Tibial nerve (tissue), 4 donors: Measurements from ENCODE around the gene TOP1. TPM values are rescaled to one million over a fixed set of nuclear protein-coding genes. Genes with fewer than 3 reads are reported as not detected.

ENCODE experiments used
- DNase-seq, 2 donors: peaks; one replicate each; pipeline ENCODE4 v3.0.0-alpha.2; 2019; ENCODE audit warnings: low spot score in 2 of 2
- H3K27ac ChIP-seq, 4 donors: fragments of 200-600 bp; sonication (generic) in 3 of 4; one replicate each; pipeline ENCODE4 v1.5.1; 2017 to 2019; ENCODE audit warnings: mild to moderate bottlenecking in 1 of 4
- H3K27me3 ChIP-seq, 2 donors: fragments of 200-600 bp; sonication (generic) in 1 of 2; one replicate each; pipeline versions ENCODE4 v1.5.1 to v1.6.0; 2017 to 2019
- H3K36me3 ChIP-seq, 3 donors: fragments of 200-600 bp; sonication (generic); one replicate each; pipeline ENCODE4 v1.5.1; 2018 to 2019
- H3K4me1 ChIP-seq, 4 donors: fragments of 200-600 bp; sonication (generic) in 3 of 4; one replicate each; pipeline ENCODE4 v1.5.1; 2017 to 2019
- H3K4me3 ChIP-seq, 4 donors: fragments of 200-600 bp; sonication (generic) in 3 of 4; one replicate each; pipeline ENCODE4 v1.5.1; 2017 to 2019; ENCODE audit warnings: mild to moderate bottlenecking in 1 of 4, moderate library complexity in 1 of 4
- H3K9me3 ChIP-seq, 4 donors: fragments of 200-600 bp; sonication (generic) in 3 of 4; one replicate each; pipeline ENCODE4 v1.5.1; 2017 to 2019
- EP300 ChIP-seq, 2 donors: sonication (generic); formaldehyde crosslinking; IDR thresholded peaks; one replicate each; pipeline ENCODE4 v1.6.1; 2017; ENCODE audit warnings: antibody characterized with exemption in 2 of 2, mild to moderate bottlenecking in 1 of 2
- POLR2A ChIP-seq, 2 donors: fragments of 450-650 bp; IDR thresholded peaks; one replicate each; pipeline ENCODE4 v1.6.1; 2017; ENCODE audit warnings: antibody characterized with exemption in 2 of 2, mild to moderate bottlenecking in 2 of 2, moderate library complexity in 2 of 2
- WGBS, 2 donors: methylation state at CpG; one replicate each; pipeline ENCODE4 v1.1.5; 2018; 5-methylcytosine and 5-hydroxymethylcytosine counted together
- total RNA-seq, 4 donors: library from RNA; depleted of rRNA; stranded (reverse); fragments of >200 nt; gene quantifications; one replicate each; pipeline ENCODE4 v1.1.0, GENCODE V29; 2016
- TF ChIP-seq, protein P1 (sequence below), 5 experiments: fragments of 200-600 bp in 3 of 5; fragments of 450-650 bp in 2 of 5; sonication (generic) in 3 of 5; IDR thresholded peaks; one replicate each; pipeline ENCODE4 v1.5.1; 2016 to 2019; ENCODE audit warnings: antibody characterized with exemption in 5 of 5, mild to moderate bottlenecking in 3 of 5, moderate library complexity in 2 of 5

The TOP1 gene
- total RNA-seq, 4 donors from 2014 or later: 17.9 to 29.1 (median 23.1) TPM

DNA sequence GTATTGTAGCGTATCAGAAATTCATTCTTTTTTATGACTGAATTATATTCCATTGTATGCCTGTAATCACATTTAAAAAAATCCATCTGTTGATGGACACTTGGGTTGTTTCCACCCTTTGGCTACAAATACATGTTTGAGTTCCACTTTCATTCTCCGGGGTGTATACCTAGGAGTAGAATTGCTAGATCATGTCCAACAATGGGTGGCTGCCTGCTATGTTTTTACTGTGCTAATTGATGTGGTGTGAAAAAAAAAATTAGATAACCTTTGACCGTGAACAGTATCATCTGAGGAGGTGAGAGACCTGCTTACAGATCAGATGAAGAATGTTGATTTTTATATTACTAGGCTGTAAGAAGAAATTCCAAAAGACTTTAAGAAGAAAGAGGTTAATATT, 37.1 kb downstream of the TOP1 start:
- H3K27me3 ChIP-seq: no peaks in the 10 kb centered on the region
- DNase-seq: no peak
- no peak for TF ChIP-seq EP300 (IDR thresholded peaks at IDR 0.05)
- TF ChIP-seq POLR2A (IDR thresholded peaks at IDR 0.05): no peak
- TF ChIP-seq, protein P1, sequence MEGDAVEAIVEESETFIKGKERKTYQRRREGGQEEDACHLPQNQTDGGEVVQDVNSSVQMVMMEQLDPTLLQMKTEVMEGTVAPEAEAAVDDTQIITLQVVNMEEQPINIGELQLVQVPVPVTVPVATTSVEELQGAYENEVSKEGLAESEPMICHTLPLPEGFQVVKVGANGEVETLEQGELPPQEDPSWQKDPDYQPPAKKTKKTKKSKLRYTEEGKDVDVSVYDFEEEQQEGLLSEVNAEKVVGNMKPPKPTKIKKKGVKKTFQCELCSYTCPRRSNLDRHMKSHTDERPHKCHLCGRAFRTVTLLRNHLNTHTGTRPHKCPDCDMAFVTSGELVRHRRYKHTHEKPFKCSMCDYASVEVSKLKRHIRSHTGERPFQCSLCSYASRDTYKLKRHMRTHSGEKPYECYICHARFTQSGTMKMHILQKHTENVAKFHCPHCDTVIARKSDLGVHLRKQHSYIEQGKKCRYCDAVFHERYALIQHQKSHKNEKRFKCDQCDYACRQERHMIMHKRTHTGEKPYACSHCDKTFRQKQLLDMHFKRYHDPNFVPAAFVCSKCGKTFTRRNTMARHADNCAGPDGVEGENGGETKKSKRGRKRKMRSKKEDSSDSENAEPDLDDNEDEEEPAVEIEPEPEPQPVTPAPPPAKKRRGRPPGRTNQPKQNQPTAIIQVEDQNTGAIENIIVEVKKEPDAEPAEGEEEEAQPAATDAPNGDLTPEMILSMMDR (IDR thresholded peaks at IDR 0.05): no peak
- no peak overlapping the region for H3K4me3 ChIP-seq
- peaks cover 0 to 38% (median 0%) of the 10 kb centered on the region in 3 donors for H3K36me3 ChIP-seq
- WGBS, 2 donors: 86 to 90% methylated on average over 3 of the region's 3 CpGs
- no peak overlapping the region for H3K27ac ChIP-seq
- H3K4me1 ChIP-seq: peaks cover 0 to 13% (median 0%) of the 10 kb centered on the region in 4 donors
- H3K9me3 ChIP-seq: no peaks in the 10 kb centered on the region

DNA sequence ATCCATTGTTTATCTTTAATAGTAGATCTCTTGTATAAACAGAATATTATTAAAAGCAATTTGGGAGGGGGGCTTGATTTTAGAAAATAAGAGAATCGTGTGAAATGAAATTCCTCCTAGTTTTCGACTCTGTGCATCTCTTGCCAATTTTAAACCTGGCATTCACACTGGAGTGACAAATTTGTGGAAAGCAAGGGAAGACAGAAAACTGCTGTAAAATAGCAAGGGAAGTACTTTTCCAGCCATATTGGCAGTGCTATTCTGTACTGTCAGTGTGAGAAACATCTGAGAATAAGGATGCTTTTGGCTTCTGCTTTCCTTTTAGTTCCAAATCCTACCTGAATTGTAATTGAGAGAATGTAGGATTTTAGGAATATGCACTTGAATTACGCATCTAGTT, 40.2 kb downstream of the TOP1 start:
- no peaks in the 10 kb centered on the region for H3K27me3 ChIP-seq
- H3K4me1 ChIP-seq: peaks cover 0 to 36% (median 16%) of the 10 kb centered on the region in 4 donors
- peaks cover 0 to 12% (median 0%) of the 10 kb centered on the region in 3 donors for H3K36me3 ChIP-seq
- no peaks in the 10 kb centered on the region for H3K9me3 ChIP-seq
- H3K4me3 ChIP-seq: no peak overlapping the region
- 85 to 88% methylated on average over 3 of the region's 3 CpGs for WGBS, 2 donors
- TF ChIP-seq POLR2A (IDR thresholded peaks at IDR 0.05) (no peak), EP300 (IDR thresholded peaks at IDR 0.05) (no peak)
- TF ChIP-seq, protein P1 (IDR thresholded peaks at IDR 0.05): no peak
- DNase-seq: no peak
- no peak overlapping the region for H3K27ac ChIP-seq

DNA sequence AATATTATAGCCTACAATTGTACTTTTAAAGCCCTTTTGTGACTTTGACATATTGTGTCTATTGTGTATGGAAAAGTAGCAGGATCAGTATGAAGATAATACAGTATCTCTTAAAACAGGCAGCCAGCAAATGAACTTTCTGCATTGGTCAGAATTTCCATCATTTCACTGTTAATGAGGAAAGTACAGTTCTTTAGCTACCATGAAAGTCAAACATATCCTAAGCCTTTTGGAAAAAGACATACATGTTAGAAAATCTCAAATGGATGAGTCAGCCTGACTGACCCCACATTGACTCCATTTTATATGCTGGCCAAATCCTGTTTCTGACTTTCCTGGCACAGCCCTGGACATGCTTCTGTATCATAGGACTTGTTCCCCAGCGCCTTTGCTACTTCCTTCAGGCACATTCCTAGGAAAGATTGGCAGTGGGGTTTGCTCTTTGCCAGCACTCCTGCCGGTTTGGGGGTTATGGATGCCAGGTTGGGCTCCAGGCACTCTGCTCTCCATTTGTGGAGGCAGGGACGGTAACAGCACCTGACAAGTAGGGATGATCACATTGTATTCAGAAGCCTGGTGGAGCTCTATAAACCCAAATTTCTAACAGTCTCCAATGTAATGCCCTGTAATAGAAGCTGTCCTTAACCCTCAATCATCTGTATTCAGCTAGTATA, 43.7 kb downstream of the TOP1 start:
- peaks cover 0 to 8% (median 0%) of the 10 kb centered on the region in 3 donors for H3K36me3 ChIP-seq
- 14 to 24% methylated on average over 3 of the region's 3 CpGs for WGBS, 2 donors
- no peak for DNase-seq
- H3K4me3 ChIP-seq: no peak overlapping the region
- H3K4me1 ChIP-seq: peaks cover 0 to 60% (median 24%) of the 10 kb centered on the region in 4 donors
- H3K27ac ChIP-seq: peak overlapping the region in 2 of 4 donors; percentile 62 to 74
- no peaks in the 10 kb centered on the region for H3K27me3 ChIP-seq
- TF ChIP-seq, protein P1 (IDR thresholded peaks at IDR 0.05): no peak
- no peak for TF ChIP-seq EP300 (IDR thresholded peaks at IDR 0.05)
- no peak for TF ChIP-seq POLR2A (IDR thresholded peaks at IDR 0.05)
- no peaks in the 10 kb centered on the region for H3K9me3 ChIP-seq

DNA sequence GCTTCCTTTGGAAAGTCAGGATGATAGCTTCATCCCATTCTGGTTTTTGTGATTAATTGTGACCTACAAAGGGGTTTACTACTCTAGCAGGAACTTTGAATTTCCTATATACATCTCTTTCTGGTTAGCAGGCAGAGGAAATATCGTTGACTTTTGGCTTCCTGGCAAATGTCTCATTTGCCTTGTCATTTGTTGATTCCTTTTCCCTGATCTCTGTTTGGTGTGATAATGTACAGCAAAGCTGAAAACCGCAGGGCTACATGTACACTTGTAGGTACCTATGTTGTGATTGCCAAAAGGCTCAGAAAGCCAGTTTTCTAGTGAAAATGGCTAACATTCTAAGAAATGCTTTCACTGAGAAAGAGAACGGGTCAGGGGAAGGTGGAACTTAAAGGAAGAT, 44.3 kb downstream of the TOP1 start:
- 63 to 66% methylated on average over 3 of the region's 3 CpGs for WGBS, 2 donors
- Histone ChIP-seq H3K4me3 (no peak overlapping the region), H3K27ac (peak overlapping the region in 2 of 4 donors; percentile 62 to 74), H3K36me3 (peaks cover 0 to 6% (median 0%) of the 10 kb centered on the region in 3 donors), H3K9me3 (no peaks in the 10 kb centered on the region), H3K4me1 (peaks cover 0 to 66% (median 25%) of the 10 kb centered on the region in 4 donors), H3K27me3 (no peaks in the 10 kb centered on the region)
- DNase-seq: no peak
- TF ChIP-seq POLR2A (IDR thresholded peaks at IDR 0.05) (no peak), EP300 (IDR thresholded peaks at IDR 0.05) (no peak)
- TF ChIP-seq, protein P1 (IDR thresholded peaks at IDR 0.05): no peak

DNA sequence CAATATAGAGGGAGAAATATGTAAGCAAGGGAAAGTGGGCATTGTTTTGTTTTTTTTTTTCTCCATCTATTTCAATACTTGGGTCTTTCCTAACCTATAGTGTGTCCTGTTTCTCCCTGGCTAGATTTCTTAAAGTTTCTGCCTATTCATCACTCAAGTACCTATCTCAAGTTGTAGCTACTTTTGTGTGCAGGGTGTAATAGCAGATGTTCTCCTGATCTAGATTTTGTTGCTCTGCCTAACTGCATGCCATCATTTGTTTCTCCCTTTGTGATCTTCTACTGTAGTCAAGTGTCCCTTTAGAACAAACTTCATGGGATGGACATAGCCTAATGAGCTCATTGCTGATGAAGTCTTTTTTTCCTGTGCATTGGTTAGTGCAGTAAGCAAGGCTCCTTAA, 45.8 kb downstream of the TOP1 start:
- no peaks in the 10 kb centered on the region for H3K9me3 ChIP-seq
- TF ChIP-seq POLR2A (IDR thresholded peaks at IDR 0.05) (no peak), EP300 (IDR thresholded peaks at IDR 0.05) (no peak)
- TF ChIP-seq, protein P1 (IDR thresholded peaks at IDR 0.05): no peak
- DNase-seq: no peak
- peaks cover 0 to 4% (median 0%) of the 10 kb centered on the region in 3 donors for H3K36me3 ChIP-seq
- peaks cover 0 to 78% (median 26%) of the 10 kb centered on the region in 4 donors for H3K4me1 ChIP-seq
- no peaks in the 10 kb centered on the region for H3K27me3 ChIP-seq
- no peak overlapping the region for H3K27ac ChIP-seq
- no peak overlapping the region for H3K4me3 ChIP-seq
